22Rv1 (cell line): Measurements from ENCODE around the gene STRN3.

Experiments used
- CTCF ChIP-seq: fragments of 450-650 bp; IDR thresholded peaks from 2 replicates; pipeline ENCODE4 v1.5.1; 2017; ENCODE audit warnings: mild to moderate bottlenecking
- ZFX ChIP-seq: fragments of 450-650 bp; IDR thresholded peaks from 2 replicates; pipeline ENCODE4 v1.6.1; 2017; ENCODE audit warnings: antibody characterized with exemption, borderline replicate concordance

GRCh38 chr14:30982533-30982932, 43.6 kb downstream of the STRN3 start:
- no peak for TF ChIP-seq CTCF
- TF ChIP-seq ZFX = no peak
